Left ventricle myocardium inferior (tissue), 1 donor: ENCODE measurements around the gene SLC25A21. TPM values are rescaled to one million over a fixed set of nuclear protein-coding genes. Genes with fewer than 3 reads are reported as not detected.

Source experiments
- DNase-seq: peaks from one replicate; pipeline ENCODE4 v3.0.0-alpha.2; 2020
- H3K27ac ChIP-seq: fragments of 200-600 bp; replicated peaks from 2 replicates; pipeline ENCODE4 v1.8.0; 2021
- H3K27me3 ChIP-seq: fragments of 200-600 bp; 2 replicates; pipeline ENCODE4 v1.8.0; 2021; ENCODE audit warnings: low read depth
- H3K36me3 ChIP-seq: fragments of 200-600 bp; 2 replicates; pipeline ENCODE4 v1.8.0; 2021
- H3K4me1 ChIP-seq: fragments of 200-600 bp; 2 replicates; pipeline ENCODE4 v1.8.0; 2021
- H3K4me3 ChIP-seq: fragments of 200-600 bp; 2 replicates; pipeline ENCODE4 v1.8.0; 2021; ENCODE audit warnings: mild to moderate bottlenecking, moderate library complexity
- H3K9me3 ChIP-seq: fragments of 200-600 bp; replicated peaks from 2 replicates; pipeline ENCODE4 v1.8.0; 2021
- intact Hi-C: fragments of 100-400 bp; cut with micrococcal nuclease; formaldehyde crosslinking; loops from one replicate; pipeline ENCODE4 v1.11.0; 2022
- total RNA-seq: library from RNA; stranded (reverse); fragmentation: NEBNext Ultra II Directional; extraction: Animal tissue kit (Norgen Biotek cat#: 25700); gene quantifications from one replicate; pipeline ENCODE4 v1.2.1, GENCODE V29; 2021
- TF ChIP-seq, protein P1 (sequence below): fragments of 200-600 bp; IDR thresholded peaks from 2 replicates; pipeline ENCODE4 v1.8.0; 2021; ENCODE audit warnings: antibody characterized with exemption, mild to moderate bottlenecking, borderline replicate concordance
- donor health status: DM: no; HTN: yes; CAD: no; lungs with severe emphysema.

Gene SLC25A21
- total RNA-seq, 1 donor from 2014 or later = 0.77 TPM

DNA sequence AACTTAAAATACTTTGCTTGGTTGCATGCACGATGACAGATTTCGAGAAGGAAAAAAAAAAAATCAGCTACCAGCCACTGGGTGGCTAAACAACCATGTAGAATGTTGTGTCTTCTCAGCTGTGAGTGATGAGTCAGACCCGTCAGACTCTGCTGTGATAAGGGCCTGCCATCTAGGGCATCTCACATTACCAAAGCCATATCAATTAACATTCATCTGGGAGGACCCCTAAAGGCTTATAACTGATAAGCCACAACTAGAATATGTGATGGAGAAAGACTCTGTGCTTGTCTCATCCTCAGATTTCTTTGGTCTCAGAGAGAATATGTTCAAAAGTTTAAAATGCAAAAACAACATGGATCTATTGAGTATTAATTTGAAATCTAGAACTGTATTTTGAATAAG lies 399.3 kb downstream of the SLC25A21 start:
- intact Hi-C loops = no loop called here
- no peak for DNase-seq
- no peak overlapping the region for H3K4me3 ChIP-seq
- peaks cover 27% of the 10 kb centered on the region for H3K27me3 ChIP-seq
- TF ChIP-seq, protein P1, sequence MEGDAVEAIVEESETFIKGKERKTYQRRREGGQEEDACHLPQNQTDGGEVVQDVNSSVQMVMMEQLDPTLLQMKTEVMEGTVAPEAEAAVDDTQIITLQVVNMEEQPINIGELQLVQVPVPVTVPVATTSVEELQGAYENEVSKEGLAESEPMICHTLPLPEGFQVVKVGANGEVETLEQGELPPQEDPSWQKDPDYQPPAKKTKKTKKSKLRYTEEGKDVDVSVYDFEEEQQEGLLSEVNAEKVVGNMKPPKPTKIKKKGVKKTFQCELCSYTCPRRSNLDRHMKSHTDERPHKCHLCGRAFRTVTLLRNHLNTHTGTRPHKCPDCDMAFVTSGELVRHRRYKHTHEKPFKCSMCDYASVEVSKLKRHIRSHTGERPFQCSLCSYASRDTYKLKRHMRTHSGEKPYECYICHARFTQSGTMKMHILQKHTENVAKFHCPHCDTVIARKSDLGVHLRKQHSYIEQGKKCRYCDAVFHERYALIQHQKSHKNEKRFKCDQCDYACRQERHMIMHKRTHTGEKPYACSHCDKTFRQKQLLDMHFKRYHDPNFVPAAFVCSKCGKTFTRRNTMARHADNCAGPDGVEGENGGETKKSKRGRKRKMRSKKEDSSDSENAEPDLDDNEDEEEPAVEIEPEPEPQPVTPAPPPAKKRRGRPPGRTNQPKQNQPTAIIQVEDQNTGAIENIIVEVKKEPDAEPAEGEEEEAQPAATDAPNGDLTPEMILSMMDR = no peak
- no peaks in the 10 kb centered on the region for H3K36me3 ChIP-seq
- no peaks in the 10 kb centered on the region for H3K9me3 ChIP-seq
- H3K27ac ChIP-seq = no peak overlapping the region
- H3K4me1 ChIP-seq = no peaks in the 10 kb centered on the region

DNA sequence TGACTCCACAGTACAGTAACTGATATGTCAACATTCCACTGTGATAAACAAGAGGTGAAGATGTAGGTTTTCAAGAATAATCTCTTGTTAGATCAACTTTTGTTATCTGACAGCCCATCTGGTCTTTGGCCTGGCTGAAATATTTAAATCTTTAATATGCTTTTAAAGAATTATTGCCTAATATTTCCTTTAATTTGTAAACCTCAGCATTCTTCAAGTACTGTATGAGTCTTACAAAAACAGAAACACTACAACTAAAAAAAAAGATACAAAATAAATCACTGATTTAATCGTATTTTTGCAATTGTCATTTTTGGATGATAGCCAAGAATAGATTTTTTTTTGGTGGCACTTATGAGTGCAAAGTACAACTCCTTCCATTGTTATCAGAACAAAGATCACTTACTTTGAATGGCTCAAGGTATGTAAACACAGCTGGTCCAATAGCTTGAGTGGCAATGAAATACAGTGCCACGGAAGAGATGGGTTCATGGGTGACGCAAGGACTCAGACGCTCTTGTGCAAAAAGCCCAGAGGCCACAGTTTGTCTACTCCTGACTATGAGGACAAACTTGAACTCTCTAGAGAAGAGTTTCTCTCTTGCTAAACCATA lies 401.3 kb downstream of the SLC25A21 start:
- no peak for DNase-seq
- TF ChIP-seq, protein P1 = no peak
- Histone ChIP-seq H3K27ac (no peak overlapping the region), H3K36me3 (no peaks in the 10 kb centered on the region), H3K9me3 (no peaks in the 10 kb centered on the region), H3K4me1 (no peaks in the 10 kb centered on the region), H3K27me3 (peaks cover 21% of the 10 kb centered on the region), H3K4me3 (no peak overlapping the region)
- intact Hi-C loops = no loop called here

DNA sequence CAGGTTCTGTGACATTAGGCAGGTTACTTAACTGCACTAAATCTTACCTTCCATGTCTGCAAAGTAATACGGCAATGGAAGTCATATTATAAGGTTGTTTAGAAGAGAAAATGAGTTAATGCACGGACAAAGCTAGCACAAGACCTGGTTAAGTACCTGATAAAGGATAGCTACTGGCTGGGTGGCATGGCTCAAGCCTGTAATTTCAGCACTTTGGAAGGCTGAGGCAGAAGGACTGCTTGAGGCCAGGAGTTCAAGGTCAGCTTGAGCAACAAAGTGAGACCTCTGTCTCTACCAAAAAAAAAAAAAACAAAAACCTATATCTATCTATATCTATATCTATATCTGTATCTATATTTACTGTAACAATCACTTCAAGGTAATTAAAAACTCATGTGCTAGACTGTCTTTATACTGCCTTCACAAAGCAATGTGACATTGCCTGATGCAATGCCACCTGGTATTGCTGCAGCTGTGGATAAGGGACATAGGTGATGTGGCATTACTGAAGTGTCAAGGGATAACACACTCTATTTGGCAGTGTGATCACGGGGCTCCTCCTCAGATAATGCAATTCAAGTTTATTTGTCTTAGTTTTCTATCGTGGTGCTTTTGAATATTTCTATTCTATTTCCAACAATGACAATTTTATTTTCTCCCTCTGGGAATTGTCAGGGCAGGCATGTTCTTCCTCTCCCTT lies 403.6 kb downstream of the SLC25A21 start:
- Histone ChIP-seq H3K4me3 (no peak overlapping the region), H3K36me3 (no peaks in the 10 kb centered on the region), H3K9me3 (no peaks in the 10 kb centered on the region), H3K27ac (no peak overlapping the region), H3K27me3 (peaks cover 17% of the 10 kb centered on the region), H3K4me1 (no peaks in the 10 kb centered on the region)
- intact Hi-C loops = no loop called here
- no peak for DNase-seq
- TF ChIP-seq, protein P1 = no peak

DNA sequence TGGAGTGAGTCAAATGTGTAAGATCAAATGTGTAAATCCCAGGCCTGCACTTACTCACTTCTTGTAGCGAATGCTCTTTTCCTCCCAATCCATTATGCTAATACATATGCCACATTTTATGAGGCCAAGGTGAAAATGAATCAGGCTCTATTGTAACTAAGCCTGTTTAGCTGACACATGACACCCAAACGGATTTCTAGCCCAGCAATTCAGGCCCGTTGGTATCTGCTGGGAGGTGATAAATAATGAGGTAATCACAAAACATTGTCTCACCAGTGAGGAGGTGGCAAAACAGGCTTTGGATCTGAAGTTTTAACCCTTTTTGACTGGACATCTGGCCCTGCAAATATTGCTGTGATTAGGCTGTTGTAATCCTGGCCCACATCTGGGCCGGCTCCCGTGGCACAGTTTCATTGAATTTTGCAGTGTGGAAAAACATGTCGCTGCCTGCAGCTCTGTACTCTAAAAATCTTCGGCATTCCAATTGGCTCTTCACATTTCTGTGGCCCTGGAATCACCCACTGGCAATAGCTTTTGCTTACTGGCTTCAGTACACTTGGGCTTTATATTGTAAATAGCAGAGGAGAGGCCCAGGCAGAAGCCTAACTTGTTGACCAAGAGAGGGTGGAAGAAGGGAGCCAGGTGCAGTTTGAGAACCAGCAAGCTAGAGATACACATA lies 404.7 kb downstream of the SLC25A21 start:
- no peak overlapping the region for H3K4me3 ChIP-seq
- no peak for DNase-seq
- intact Hi-C loops = no loop called here
- TF ChIP-seq, protein P1 = no peak
- no peaks in the 10 kb centered on the region for H3K9me3 ChIP-seq
- H3K4me1 ChIP-seq = no peaks in the 10 kb centered on the region
- peaks cover 17% of the 10 kb centered on the region for H3K27me3 ChIP-seq
- no peak overlapping the region for H3K27ac ChIP-seq
- H3K36me3 ChIP-seq = no peaks in the 10 kb centered on the region

DNA sequence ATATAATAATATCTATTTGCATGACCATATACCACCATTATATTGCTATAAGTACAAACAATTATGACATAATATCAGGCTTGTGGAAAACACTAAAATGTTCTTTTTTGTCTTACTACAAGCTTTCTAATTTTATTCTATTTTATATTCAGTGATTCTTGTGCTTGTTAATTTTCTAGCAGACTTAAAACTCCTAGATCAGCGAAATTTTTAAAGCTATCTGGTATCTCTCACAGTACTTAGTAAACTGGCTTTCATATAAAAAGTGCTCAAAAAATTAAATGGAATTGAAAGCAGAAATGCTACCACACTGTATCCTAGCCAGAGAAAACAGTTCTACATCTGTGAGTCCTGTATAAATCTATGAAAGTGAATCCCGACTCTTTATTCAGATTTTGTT lies 405.4 kb downstream of the SLC25A21 start:
- no peak for DNase-seq
- Histone ChIP-seq H3K27me3 (peaks cover 24% of the 10 kb centered on the region), H3K27ac (no peak overlapping the region), H3K4me1 (no peaks in the 10 kb centered on the region), H3K36me3 (no peaks in the 10 kb centered on the region), H3K9me3 (no peaks in the 10 kb centered on the region), H3K4me3 (no peak overlapping the region)
- intact Hi-C loops = no loop called here
- TF ChIP-seq, protein P1 = no peak
